ENCODE measurements around the gene PCNX2. TPM values are rescaled to one million over a fixed set of nuclear protein-coding genes. Genes with fewer than 3 reads are reported as not detected.

PCNX2 gene
- total RNA-seq, 1 experiment from 2014 or later: 18.6 TPM

DNA sequence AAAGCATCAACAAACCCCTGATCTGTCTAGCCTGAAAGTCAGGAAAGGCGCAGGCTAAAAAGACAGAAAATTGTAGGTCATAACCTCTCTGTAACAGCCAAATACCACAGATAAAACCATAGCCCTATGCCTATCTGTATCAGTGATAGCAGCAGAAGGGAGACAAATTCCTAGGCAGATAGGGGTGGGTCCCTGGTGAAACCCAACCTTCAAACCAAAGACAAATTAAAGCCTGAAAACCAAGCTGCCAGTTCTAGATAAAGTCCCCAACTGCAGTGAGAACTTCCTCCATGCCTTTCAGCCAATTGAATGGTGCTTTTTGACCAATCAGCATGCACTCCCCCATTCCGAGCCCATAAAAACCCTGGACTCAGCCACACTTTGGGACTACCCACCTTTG is 229.8 kb downstream of the PCNX2 start:
- DNase-seq (ENCODE audit: low spot score): no peak

DNA sequence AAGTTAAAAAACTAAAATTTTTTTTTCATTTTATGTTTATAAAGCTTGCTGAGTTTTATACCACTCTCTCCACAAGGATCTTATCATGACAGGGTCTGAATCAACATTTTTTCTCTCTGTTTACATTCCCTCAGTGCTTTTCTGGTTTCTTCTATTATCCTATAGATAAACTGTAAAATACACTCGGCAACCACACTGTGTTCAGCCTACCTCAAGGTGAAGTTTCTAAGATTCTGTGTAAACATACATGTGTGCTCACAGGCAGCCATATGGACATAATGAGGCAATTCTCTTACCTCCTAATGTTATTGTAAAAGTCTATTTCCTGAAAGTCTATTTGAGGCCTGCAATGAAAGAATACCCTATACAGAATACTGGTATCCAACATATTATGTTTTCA is 230.5 kb downstream of the PCNX2 start:
- no peak for DNase-seq (ENCODE audit: low spot score)

DNA sequence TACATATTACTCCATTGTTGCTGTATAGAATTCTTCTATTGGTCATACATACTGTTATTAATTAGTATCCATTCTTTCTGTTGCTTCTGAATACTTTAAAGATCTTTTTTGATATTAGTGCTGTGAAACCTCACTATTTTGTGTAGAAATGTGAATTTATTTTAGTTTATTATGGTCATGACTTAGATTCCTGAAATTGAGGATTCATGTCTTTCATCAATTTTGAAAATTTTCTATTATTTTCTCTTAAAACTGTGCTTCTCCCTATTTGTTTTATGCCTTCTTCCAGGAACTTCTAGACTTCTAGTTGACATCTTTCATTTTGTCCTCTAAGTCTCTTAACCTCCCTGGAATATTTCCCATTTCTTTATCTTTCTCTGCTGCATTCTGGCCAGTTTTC is 232.1 kb downstream of the PCNX2 start:
- no peak for DNase-seq (ENCODE audit: low spot score)

DNA sequence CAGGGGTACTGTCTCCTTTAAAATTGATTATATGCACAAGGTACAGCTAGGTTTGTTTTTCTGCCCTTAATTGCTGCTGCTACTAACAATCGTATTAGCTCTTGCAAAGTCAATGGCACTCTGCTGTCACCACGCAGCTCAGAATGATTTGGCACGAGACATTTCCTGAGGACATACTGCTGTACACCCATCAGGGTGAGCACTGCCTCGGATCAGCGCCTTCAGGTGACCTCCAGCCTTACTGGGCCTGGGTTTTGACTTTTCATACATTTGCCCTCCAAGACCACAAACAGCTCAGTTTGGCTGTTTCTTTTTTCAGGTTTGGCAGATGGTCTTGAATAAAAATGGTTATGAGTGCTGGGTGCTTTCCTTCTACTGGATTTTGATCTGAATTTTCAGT is 234.3 kb downstream of the PCNX2 start:
- DNase-seq (ENCODE audit: low spot score): no peak

DNA sequence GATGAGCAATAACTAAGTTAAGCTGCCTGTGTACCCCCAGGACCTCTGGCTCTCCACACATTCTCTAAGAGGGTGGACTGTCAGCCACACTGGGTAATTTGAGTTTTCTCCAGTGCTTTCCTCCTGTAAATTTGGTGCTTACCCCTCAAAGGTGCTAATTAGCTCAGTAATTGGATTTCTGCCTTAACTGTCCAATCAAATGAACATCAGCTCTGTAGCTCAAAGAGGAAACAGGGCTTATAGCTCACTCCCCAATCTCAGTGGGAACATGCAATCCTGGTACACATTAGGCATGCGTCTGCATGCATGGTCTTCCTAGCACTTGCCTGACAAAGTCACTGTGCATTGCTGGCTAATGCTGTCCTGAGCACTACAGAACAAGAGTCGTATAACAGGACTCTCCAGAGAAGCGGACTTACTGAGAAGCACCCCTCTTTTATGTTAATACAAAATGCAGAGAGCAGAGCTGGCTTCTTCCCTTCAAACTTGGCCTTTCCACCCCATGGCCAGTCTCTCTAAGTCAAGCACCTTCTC is 235.0 kb downstream of the PCNX2 start:
- DNase-seq (ENCODE audit: low spot score): no peak

DNA sequence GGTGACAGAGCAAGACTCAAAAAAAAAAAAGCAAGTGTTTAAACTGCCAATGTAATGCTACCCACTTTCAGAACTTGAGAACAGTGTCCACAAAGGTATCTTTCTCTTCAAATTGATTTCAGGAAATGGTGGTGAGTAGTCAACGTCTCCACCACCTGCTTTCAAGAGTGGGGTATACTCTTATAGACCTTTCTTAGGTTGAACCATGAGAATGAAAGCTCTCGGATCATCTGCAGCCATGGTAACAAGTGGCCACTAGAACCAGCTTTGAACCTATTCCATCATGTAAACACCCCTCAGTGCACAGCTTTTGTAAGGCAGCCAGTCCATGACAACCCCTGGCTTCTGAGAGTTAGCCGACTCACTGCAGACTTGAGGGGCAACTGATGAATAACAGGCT is 237.7 kb downstream of the PCNX2 start:
- no peak for DNase-seq (ENCODE audit: low spot score)

DNA sequence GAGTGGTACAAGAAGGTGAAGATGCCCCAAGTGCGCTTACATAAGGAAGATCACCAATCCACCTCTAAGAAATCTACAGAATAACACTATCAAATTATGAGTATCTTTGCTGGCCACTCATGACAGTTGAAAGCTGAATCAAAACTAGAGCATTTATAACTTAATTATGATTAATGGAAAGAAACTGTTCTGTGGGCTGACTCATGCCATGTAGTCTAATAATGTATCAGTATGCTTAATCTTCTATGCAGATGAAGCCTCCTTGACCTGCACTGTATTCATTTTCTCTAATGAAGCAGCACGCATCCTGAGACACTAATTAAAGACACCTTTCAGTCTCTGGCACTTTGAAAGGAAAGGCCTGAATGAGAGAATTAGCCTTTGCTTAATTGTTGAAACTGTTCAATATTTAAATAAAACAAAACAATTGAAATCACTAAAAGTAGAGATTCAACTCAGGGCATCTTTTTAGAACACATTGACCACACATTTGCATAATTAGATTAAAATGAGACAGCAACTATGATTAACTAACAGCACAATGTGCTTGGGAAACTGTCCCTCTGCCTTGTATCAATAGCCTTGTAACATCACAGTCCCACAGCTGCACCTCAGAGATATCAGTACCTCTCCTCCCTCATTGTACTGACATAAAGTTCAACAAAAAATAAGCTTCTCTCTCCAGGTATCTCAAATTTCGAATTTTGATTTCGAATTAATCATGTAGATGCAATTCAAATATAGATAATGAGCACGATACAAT is 239.5 kb downstream of the PCNX2 start:
- DNase-seq (ENCODE audit: low spot score): no peak

DNA sequence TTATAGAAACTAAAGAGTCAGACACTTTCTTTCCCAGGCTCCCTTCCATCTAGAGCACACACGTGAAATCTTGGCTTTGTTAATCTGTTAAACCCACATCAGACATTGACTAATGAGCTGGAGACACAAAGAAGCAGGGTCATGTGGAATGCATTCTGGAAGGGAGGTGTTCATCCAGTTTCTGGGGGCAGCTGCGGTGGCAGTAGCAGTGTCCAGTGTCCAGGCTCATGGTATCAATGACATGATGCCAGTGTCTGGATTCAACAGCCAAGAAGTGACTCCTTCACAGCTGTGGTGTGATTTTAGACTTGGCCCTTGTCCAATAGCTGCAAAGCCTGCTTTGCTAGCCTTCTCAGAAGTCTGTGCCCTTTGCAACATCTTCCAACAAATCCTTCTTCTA is 249.9 kb downstream of the PCNX2 start:
- DNase-seq (ENCODE audit: low spot score): no peak

DNA sequence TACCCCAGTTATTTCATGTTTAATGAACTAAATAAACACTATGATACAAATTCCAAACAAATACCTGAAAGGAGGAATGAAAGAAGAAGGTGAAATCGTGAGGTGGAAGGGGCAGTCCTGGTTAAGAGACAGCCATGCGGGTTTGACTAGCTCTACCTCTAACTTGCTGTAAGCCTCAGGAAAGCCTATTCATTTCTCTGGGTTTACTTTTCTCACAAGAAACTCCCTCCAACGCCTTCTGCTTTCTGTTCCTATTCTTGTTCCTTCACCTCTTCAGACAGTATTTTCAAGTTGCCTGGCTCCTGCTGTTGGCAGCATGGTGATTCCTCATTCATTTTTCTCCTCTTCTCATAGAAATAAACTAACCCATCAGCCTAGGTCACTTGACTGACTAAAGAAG is 252.7 kb downstream of the PCNX2 start:
- no peak for DNase-seq (ENCODE audit: low spot score)

DNA sequence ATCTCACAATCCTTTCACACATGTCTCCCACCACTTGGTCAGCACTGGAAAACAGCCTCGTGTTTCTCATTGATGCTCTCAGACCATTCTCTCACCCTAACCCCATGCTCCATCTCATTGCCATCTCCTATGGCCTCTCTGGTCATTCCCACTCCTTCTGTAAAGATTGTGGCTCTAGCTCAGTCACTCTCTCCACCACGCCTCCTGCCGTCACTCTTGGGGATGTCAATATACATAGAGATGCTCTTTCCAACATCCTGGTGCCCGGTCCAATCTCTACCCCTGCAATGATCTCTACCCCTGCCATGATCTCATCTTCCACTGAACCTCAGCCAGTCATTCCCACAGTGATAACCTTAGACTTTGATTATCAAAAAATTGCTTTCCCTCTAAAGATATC is 255.0 kb downstream of the PCNX2 start:
- DNase-seq (ENCODE audit: low spot score): no peak

DNA sequence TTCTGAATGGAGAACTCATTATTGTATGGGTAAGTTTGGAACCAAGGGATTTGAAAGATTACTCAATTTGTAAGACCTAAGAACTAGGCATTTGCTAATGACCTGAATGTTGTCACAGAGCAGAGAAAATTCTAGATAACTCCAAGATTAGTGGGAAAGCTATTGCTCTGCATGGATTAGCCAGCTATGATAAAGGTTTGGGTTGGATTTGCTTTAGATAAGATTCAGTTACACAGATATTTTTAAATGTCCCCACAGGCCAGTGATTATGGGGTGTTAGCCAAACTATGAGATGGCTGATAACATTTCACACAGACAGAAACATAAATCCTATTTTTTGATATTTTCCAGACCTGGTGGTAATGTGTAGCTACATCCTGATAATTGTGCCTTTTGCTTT is 256.9 kb downstream of the PCNX2 start:
- DNase-seq (ENCODE audit: low spot score): no peak

DNA sequence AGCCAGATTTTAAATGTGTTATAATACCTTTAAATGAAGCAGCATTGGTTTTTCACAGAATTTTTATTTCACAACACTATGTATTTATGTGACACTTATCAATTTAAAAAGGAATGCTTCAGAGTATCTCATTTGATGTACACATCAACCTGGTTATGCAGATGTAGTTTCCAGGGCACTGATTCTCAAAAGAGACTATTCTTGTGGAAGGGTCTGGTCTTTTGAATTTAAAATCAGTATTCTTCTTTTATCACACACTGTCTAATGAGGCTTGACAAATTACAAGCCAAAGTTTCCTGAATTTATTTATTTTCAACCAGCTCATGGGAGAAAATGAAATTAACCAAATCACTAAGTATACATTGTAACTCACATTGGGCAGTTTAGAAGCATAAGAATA is 257.7 kb downstream of the PCNX2 start:
- DNase-seq (ENCODE audit: low spot score): no peak

DNA sequence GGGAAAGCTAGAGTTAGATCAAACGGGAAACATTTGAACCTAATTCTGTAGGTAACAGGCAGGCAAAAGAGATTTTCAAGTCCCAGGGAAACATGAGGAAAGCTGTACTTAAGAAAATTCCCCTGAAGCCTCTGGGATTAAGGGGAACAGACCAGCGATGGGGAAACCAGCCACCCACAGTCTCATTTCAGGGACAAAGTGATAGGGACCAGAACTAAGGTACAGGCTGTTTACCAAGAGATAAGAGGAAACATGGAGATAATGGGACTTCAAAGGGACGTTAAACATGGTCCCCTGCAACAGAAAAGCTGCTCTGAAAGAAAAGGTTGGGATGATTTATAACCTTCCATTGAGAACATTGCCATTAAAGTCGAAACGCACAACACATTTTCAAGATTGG is 260.7 kb downstream of the PCNX2 start:
- no peak for DNase-seq (ENCODE audit: low spot score)

DNA sequence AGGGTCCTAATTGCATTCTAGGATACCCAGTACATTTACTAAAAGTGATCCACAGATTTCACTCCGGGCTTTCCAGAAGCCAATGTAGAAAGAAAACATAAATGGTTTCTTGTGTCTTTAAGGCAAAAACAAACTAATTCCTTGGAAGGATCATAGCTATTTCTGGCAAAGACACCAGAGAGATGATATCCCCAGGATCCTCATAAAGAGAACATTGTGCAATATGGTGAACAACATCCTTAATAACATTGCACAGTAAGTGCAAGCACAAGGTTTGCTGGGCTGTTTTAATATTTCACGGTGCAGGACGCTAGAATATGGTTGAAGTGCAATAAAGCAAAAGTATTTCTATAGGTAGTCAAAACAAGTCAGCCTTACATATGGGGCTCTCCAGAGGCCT is 262.2 kb downstream of the PCNX2 start:
- DNase-seq (ENCODE audit: low spot score): no peak

DNA sequence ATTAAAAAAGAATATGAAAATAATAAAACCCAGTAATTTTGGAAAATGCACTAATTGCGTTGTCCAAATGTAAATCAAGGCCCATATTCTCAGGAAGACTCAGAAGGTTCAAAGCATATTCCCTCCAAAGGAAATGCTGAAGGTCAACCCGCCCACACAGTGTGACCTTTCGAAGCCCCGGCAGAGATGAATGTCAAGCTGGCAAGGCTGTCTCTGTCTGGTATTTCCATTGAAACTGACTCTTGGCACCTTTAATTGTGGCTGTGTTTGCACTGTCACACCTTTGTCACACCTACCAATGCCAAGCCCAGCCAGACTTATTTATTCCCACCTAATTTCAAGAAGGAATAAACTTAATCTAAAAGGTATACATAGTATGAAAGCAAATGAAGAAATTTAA is 262.6 kb downstream of the PCNX2 start:
- no peak for DNase-seq (ENCODE audit: low spot score)

DNA sequence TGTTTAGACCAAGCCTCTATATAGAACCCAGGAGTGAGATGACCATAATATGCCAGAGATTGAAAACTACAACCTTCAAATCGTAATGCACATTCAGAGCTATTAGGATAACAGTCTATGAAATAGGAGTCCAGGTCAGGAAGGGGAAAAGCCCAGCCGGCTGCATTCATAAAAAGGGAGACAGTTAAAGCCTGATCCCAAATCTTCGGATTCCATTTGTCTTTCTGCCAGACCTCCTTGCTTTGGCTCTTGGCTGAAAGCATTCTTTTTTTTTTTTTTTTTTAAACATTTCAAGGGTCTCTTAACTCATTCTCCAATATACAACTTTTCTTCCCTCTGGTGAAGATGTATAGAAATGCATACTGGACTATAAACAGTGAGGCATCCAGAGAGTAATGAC is 264.0 kb downstream of the PCNX2 start:
- DNase-seq (ENCODE audit: low spot score): no peak

DNA sequence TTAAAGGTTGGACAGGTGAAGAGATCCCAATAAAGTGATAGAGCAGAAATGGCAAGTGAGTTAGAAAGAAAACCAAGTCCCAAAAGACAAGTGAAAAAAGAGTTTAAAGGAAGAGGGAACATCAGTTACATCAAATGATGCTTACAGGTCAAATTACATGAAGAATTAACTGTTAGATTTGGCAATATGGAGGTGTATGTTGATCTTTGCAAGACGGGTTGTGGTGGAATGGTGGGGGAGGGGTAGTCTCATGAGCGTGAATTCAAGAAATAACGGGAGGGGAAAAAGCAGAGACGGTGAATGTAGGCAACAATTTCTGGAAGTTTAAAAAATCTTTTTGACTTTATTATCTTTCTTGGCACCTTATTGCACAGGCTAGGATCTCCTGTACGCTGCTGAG is 268.5 kb downstream of the PCNX2 start:
- DNase-seq (ENCODE audit: low spot score): no peak

DNA sequence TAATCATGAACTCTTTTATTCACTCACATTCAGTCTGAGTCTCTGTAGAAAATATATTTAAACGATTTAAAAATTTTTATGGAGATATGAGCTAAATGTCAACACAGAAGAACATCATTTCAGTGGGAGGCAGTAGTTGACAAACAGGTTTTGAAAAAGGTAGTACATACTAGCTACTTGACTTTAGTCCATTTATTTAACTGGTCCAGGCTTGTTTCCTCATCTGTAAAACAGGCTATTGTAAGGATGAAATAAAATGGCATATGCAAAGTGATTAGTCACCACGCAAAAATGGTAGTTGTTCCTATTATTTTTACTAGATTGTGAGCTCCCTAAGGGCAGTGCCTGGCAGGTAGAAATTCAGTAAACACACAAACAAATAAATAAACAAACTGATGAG is 270.0 kb downstream of the PCNX2 start:
- no peak for DNase-seq (ENCODE audit: low spot score)

DNA sequence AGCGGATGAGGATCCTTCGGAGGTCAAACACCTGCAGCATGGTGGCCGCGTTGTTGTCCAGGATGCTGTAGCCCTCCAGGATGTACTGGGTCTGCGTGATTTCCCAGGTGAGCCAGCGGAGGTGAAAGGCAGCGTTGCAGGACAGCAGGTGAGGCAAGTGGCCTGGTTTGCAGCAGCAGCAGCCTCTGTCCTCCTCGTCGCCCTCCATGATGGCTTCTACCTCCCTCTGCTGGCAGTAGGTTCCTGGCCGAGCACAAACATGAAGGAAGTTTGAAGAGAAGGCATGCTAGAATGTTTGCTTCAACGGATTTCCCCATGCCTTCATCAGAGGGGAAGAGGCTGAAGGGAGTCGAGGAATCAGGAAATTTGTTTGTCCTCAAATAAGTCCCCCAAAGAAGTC is 270.4 kb downstream of the PCNX2 start:
- peak; percentile 32 for DNase-seq (ENCODE audit: low spot score)

DNA sequence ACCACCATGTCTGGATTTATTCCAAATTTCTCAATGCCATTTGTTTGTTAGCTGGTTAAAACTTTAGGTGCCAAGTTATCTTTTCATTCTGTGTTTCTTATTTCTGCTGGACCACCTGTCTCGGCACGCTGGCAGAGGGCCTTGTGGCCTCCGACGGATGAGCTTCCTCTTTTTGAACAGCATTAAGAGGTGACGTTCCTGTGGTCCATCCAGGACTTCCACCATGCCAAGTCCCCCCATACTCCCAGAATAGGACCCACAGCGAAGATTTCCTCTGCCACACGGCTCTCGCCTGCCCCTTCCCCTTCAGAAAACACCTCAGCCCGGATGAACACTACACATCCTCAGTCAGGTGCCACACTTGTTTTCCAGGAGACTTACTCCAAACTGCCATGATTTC is 271.3 kb downstream of the PCNX2 start:
- no peak for DNase-seq (ENCODE audit: low spot score)

DNA sequence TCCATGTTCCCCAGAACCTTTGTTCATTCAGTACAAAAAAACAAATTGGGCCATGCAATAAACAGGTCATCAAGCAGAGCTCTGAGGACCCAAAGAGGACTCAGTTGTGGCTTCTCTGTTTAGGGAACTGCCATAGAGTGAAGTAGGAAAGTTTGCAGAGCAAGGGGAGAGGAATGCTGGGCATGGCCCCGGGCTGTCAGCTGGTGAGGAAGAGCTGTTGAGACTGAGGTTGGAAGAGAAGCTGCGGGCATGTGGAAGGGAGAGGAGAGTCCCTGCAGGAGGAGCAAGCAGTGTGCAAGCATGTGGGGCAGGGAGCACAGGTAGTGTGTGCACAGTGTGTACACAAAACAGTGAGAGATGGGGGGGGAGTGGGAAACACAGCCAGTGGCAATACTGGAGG is 273.3 kb downstream of the PCNX2 start:
- DNase-seq (ENCODE audit: low spot score): no peak

DNA sequence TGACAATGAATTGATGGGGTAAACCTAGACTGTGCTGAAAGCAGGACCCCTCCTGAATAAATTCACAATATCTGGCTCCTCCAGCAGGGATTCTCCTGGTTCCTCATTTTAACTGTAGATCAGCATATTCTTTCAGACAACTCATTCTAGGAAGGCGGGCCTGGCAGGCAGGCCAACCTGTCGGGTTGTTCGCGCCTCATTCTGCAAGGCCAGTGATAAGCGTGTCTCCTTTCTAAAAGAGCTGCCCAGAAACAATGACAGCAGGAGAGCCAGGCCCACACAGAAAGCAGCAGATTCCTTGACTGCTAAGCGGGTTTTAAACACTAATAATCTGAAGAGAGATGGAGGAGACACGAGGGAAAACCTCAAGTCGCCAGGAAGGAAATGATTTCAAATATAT is 275.1 kb downstream of the PCNX2 start:
- DNase-seq (ENCODE audit: low spot score): no peak

DNA sequence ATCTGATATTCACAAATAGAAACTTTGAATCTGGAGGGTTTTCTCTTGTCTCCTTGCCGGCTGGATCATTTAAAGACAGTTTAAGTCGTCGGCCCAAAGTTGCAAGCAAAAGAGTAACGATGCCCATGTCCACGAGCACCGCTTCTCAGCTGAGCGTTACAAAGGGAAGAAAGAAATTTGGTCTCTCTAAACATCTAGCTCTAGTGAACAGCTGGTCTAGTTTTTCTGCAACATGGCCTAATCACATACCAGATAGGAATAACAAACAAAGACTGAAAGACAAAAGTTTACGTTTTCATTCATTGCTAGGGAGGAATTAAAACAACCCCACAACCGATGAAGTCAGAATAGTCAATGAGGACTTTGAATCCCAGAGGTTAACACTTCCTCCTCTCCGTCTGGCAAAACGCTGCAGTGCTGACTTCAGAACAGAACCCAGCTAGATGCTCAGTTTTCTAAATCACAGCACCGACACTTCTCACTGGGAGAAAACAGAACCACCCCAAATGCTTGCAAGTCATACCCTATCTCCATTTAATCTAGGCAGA is 275.7 kb downstream of the PCNX2 start:
- no peak for DNase-seq (ENCODE audit: low spot score)

DNA sequence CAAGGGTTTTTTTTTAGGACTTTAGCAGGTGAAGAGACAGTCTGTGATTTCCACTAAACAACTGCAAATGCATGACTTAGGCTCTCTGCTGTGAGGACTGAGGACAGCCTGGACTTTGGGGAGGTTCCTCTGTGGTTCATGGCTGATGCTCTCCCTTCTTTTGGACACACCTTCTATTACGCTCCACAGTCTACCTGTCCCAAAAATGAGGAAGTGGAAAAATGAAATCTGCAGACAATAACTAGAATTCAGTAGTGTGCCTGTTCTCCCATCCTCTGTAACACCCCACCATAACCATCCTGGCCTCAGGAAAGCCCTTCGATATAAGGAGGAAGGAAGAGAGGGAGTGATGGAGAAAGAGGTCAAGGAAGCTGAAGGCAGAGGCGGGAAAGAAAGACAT is 276.4 kb downstream of the PCNX2 start:
- no peak for DNase-seq (ENCODE audit: low spot score)
